Hematopoietic multipotent progenitor cell treated with erythropoietin and hydrocortisone succinate and interleukin-3 and kit ligand, for 17 days (in vitro differentiated cells): ENCODE measurements around the gene PHIP.

Experiments used
- DNase-seq: peaks from one replicate; pipeline ENCODE4 v3.0.0-alpha.2; 2015; ENCODE audit warnings: low spot score

PHIP gene

DNA sequence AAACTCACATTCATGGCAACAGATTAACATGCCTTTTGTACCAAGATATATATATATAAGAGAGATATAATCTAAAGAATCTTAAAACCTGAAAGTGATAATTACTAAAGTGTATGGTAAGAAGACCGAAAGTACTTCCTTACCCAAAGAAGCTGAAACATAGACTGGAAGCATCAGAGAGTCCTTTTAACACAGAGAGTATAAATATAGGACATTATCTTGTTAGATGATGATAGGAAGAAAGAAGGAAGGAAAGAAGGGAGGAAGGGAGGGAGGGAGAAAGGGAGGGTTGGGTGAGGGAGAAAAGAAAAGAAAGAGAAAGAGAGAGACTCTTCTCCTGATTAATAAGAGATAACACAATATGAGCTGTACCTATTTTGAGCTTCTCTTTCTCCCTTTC lies 68.2 kb downstream of the PHIP start:
- no peak for DNase-seq

DNA sequence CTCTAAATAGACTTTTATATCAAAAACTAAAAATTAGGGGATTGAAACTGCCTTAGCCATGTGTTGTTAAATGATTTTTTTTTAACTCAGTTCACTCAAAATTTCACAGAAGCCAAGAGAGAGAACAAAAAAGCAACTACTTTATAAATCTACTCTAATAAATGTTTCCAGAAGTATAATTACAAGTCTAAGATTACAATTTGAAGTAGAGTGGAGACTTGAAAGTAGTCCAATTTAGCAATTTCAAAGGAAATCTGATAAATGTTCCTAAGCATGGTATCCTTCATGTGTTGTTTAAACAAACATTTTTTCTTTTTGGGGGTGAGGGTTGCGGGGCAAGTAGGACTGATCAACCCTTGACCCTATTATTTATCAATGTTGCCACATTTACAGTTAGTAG lies 72.6 kb downstream of the PHIP start:
- DNase-seq = no peak

DNA sequence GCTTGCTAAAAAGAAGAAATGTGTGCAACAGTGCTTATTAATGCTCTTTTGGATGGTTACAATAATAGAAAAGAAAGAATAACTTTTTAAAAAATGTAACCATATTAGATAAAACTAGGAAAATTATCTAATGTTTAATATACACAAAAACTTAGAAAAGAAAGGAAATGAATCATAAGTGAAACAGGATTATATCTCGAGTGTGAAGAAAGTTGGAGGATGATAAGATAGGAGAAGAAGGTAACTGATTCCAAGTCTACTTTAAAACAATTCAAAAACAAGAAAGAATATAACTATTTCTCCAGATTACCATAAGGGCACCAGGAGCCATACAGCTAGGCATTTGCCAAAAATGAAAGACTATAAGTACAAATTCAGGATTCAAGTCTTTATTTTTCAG lies 73.0 kb downstream of the PHIP start:
- no peak for DNase-seq

DNA sequence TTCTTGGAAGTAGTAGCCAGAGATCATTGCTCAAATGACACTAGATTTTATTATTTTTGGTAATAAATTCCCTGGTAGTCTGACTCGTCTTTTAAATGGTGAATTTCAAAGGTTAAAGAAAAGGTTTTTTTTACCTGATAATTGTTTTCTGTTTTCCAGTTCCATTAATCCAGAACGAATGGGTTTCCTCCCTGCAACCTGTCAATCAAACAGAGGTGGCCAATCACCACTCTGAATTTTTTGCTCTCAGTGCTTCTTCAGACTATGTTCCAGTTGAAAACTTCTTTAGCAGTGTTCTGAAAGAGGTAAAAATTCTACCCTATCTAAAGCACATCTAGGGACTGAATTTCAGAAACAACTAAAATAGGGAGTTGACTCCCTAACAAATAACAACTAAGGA lies 73.8 kb downstream of the PHIP start:
- no peak for DNase-seq

DNA sequence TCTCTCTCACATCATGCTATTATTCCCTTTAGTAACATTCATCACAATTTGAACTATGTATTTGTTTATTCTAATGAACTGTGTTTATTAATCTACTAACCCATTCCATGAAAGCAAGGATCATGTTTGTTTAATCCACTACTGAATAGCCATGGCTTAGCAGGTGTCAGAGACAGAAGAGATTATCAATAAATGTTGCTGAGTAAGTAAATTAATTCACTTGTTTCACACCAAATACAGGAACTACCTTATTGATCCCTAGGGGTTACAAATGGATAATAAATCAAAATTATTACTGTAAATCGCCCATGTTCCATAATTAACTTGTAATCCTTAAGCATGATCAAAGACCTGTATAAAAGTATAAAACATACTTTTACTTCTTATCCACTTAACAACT lies 76.6 kb downstream of the PHIP start:
- no peak for DNase-seq

DNA sequence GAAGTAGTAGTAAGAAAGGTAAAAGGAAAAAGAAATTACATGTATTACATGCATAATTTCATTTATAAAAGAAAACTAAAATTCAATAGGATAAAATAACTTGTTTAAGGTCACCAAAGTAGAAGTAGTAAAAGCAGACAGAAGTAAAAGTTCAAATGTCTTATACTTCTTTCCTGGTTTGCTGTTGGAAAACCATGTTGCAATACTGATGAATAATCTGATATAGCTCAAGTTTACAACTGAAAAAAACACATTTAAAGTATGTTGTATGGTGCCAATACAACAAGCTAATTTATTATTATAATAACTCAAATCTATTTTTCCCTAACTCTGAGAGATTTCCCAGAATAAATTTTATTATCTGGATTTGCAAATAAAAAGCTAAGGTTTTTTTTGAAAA lies 78.3 kb downstream of the PHIP start:
- no peak for DNase-seq

DNA sequence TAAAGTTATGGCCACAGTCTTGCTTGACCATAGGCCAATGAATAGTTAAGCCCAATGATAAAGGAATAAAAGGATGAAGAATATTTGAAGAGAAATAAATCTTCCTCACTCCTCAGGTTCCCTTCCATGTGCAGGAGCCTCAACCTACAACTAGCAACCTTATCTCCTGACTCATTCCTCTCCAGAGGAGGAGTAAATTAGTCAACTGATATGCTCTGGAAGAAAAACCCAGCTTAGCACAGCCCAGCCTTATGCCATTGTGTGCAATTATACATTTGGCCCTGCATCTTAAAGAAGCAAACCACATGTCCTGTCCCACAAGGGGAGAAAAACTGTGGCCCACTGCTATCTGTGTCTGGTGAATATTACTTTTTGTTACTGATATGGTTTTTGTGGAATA lies 82.1 kb downstream of the PHIP start:
- DNase-seq = no peak

DNA sequence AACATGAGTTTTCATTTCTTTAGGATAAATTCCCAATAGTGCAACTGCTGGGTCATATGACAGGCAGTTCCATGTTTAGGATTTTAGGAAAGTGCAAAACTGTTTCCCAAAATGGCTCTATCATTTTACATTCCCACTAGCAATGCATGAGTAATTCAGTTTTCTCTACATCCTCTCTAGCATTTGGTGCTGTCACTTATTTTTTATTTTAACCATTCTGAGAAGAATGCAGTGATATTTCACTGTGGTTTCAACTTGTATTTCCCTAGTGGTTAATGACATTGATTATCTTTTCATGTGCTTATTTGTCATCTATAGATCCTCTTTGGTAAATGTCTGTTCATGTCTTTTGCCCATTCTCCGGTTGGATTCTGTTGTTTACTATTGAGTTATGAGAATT lies 82.7 kb downstream of the PHIP start:
- no peak for DNase-seq

DNA sequence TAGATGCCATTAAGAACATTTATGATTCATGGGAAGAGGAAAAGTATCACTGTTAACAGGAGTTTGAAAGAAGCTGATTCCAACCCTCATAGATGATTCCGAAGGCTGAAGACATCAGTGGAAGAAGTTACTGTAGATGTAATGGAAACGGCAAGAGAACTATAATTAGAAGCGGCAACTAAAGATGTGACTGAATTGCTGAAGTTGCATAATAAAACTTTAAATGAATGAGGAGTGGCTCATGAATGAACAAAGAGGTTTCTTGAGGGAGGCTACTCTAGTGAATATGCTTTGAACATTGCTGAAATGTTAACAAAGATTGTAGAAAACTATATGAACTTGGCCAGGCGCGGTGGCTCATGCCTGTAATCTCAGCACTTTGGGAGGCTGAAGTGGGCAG lies 84.1 kb downstream of the PHIP start:
- DNase-seq = no peak

DNA sequence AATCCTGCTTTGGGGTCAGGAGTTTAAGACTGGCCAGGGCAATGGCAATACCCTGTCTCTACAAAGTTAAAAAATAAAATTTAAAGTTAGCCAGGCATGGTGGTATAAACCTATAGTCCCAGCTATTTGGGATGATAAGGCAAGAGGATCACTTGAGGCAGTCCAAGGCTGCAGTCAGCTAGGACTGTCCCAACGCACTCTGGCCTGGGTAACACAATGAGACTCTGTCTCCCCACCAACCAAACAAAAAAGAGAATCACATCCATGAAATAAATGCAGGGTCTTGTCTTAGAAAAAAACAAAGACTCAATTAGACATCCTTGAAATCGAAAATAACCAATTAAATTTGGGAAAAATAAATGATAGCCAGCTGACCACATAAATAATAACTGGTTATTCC lies 88.9 kb downstream of the PHIP start:
- no peak for DNase-seq

DNA sequence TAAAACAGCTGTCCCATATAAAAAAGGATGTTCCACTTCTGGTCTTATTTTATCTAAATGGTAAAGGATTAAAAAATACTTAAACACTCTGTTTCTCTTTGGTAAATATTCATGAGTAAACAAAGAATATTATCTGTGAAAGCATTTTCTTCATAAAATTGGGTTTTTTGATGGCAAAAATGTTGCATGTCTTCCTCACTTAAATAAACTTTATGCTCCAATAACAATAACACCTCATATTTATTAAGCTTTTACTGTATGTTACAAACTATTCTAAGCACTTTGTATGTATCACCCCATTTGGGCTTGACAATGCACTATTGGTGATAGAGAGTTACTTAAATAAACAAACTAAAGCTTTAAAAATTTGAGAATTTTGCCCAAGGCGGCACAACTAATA lies 91.9 kb downstream of the PHIP start:
- no peak for DNase-seq

DNA sequence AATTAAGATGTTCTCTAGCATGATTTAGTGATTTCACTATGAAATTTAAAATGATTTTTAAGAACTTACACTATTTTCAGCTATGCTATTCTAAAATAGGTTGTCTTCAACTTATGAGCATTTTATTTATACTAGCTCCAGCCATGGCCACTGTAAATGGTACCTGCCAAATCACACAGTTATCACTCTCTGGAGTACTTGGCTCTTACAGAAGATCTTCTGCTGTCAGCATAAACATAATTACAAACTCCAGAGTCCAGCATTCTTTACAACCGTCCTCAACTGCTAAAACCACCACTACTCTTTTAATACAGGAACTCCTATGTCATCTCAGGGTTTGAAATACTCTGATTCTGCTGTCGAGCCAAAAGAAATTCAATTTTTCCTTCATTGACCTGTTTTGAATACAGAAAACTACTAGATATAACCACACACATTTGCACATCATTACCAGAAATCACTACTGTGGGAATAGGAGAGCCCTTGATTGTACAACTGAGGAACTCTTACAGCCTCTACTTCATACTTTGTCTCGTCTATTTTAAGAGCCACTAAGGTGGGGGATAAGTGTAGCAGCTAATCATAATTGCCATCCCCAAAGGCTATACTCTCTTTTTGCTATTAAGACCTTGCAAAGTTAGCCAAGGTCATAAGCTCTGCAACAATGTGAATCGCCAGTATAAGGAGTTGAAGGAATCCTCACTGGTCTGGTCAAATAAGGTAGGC lies 93.7 kb downstream of the PHIP start:
- no peak for DNase-seq

DNA sequence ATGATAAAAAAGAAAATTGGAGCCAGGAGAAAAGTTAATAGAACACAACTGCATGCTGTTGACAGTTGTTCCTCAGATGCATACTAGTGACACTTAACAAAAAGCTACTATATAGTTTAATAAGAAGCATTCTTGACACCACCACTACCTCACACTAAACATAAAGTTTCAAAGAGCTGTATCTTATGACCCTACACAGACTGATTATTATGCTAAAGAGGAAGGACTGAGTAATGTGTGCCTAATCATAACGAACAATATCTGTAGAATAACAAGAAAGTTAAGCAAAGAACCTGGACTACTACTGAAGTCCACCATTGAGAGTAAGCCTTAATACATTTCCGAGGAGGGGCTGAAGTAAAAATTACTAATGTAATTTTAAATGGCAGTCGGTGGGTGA lies 110.9 kb downstream of the PHIP start:
- DNase-seq = no peak

DNA sequence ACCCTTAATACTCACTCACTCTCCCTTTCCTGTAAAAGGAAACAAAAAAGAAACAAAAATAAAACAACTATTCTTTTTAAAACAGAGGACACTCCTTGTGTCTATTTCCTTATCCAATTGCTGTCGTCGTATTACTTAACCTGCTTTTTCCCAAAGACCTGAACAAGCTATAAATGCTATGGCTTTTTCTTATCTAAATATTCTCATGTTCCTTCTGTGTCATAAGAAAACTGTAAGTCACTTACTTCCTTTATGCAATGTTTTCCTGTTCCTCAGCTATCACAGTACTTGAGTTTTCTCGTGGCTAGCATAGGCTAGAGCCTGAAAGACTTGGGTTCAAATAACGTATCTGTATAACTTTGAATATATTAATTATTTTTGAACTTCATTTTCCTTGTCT lies 111.5 kb downstream of the PHIP start:
- DNase-seq = no peak

DNA sequence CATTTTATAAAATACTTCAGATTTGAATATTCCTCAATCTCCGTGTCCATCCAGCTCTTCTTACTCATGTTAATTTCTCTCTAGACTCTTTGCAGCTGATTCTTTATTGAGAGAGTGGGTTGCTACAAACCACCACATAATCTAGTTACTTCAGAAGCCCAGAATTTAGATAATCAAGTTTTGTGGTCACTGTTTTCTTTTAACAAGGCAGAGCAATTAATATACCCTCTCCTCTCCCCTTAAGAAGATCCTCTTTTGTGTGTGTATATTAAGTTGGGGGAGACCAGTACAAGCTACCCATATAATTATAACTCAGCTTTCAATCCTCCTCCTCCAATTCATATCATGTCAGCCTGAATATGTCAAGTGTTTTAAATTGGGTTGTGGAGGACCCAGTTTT lies 115.6 kb downstream of the PHIP start:
- DNase-seq = no peak

DNA sequence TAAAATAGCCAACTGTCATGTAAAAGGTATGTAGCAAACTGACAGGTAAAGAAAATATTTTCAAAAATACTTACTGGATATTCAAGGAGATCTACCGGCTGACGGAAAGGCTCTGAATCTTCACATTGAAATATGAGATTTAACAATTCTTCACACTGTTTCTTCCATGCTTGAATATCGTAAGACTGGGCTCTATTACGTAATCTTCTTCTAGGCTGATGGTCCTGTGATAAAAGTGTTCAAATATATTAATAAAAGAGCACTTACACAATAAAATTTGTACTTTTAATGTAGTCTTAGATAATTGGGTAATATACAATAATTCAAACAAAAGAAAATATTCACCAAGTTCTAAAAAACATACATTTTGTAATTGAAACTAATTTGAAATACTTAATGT lies 123.3 kb downstream of the PHIP start:
- DNase-seq = no peak

DNA sequence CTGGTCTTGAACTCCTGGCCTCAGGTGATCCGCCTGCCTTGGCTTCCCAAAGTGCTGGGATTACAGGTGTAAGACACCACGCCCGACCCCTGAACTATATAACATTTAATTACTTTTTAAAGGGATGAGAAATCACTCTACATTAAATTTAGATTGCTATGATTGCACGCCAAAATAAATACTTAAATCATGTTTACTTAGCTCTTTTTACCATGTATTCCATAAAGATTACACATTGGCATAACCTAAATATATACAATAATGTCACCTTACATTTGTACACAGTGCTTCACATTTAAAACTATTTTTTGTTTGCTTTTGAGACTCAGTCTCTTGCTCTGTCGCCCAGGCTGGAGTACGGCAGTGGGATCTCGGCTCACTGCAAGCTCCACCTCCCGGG lies 124.3 kb downstream of the PHIP start:
- DNase-seq = no peak

DNA sequence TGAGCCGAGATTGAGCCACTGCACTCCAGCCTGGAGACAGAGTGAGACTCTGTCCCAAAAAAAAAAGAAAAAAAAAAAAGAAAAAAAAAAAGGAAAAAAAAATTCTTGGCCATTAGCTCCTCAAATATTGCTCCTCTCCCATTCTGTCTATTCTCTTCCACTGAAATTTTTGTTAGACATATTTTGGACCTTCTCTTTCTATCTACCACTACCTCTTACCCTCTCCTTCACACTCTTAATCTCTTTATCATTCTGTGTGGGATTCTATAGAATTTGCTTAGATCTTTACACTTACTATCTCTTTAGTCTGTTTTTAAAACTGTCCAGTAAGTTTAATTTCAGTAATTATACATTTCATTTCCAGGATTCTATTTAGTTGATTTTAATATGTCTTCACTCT lies 125.7 kb downstream of the PHIP start:
- DNase-seq = no peak

DNA sequence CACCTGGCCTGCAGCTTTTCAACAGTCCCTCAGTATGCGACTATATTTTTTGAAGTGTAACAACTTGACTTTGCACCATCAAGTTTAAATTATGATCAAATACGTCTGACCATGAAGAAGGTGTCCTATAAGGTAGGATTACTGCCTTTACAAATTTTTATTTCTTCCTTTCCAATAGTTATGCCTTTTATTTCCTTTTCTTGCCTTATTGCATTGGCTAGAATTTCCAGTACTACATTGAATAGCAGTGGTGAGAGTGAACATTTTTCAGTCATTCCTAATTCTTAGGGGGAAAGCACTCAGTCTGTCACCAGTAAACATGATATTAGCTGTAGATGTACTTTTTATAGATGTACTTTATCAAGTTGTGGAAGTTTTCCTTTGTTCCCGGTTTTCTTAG lies 129.3 kb downstream of the PHIP start:
- no peak for DNase-seq

DNA sequence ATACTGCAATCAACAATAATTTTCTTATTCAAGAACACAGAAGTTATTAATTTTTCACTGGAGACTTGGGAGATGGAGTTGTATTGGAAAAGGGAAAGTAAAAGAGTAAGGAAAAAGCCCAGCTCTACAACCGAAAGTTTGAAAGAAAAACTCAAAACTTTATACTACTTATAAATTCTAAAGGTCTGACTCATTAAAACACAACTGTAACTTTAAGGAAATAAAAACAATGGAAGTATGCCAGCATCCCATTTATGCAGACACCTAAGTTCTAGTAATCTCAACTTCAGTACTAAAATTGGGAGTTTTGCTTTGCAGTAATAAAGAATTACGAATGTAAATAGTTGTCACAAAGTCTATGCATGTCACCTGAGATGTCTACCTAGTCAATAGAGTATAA lies 130.1 kb downstream of the PHIP start:
- DNase-seq = no peak

DNA sequence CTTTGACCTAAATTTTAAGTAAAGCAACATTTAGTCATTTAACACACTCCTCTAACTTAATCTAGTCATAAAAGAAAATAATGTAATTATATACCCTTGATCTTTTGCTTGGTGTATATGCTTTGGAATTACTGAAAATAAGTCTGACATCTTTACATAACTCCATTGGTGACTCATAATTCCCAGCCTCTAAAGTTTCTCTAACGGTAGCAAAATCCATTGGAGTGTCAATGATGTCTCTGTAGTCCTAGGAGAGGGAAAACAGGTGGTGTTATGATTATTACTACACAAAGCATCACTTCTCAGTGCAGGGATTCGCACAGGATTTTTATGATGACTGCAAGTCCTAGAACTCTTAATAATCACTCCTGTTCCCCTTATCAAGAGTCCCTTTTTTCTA lies 130.5 kb downstream of the PHIP start:
- DNase-seq = no peak

DNA sequence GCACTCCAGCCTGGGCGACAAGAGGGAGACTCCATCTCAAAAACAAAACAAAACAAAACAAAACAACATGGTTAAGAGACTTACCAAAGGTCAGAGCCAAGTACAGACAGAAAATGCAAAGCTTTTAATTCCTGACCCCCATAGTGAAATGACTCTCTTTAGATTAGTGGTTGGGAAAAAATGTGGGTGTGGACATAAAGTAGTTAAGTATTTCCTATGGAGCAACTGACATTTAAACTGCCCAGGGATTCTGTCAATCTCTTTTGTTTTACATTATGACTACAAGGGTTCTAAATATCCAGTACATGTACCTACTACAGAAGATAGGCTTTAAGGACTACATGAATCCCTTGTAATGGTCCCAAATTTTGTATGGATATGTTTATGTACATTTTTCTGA lies 135.6 kb downstream of the PHIP start:
- no peak for DNase-seq

DNA sequence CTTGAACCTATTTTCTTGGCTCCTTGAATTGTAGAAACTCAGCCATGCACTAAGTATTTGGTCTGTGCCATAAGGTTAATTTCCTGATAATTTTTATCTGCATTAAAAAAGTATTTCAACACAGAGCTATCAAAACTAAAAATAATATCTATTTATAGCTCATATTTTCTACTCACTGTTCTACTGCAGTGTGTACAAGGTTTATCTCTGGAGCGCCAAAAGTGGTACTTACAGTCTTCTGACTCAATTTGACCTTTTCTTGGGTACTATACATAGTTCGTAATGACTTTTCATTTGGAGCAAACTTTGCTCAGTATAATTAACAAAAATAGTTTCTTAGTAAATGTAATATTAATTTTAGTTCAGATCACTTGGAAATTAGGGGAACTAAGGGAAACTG lies 141.5 kb downstream of the PHIP start:
- no peak for DNase-seq

DNA sequence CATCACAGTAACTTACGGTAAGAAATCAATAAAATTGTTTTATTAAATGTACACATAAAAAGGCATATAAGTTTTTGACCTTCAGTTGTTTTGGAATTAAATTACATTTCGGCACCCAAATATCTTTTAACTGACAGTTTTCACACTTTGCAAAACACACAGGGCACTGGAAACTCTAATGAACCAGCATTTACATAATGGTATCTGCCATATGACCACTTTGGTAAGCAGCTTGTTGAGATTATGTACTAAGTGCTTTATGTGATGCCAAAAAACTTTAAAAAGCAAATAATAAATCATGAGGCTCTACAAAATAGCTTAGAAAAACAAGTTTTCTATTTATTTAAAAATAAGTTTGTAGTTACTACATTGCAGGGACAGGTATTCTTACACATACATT lies 142.5 kb downstream of the PHIP start:
- DNase-seq = no peak

DNA sequence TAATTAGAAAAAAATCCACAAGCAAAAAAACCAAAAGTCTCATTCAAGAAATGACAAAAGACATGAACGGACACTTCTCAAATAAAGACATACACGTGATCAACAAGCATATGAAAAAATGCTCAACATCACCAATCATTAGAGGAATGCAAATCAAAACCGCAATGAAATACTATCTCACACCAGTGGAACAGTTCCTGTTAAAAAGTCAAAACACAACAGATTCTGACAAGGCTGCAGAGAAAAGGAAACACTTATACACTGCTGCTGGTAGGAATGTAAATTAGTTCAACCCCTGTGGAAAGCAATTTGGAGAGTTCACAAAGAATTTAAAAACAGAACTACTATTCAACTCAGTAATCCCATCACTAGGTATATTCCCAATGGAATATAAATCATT lies 152.7 kb downstream of the PHIP start:
- DNase-seq = no peak
